HCT116 (cell line): ENCODE results near the gene GID4. TPM values are rescaled to one million over a fixed set of nuclear protein-coding genes. Genes with fewer than 3 reads are reported as not detected.

ENCODE experiments used
- ATAC-seq: fragments of 200-7000 bp; cut with Tn5 transposase; 2 replicates; pipeline ENCODE4 v1.9.1; 2020; ENCODE audit warnings: mild to moderate bottlenecking, moderate library complexity
- BruUV-seq: library from RNA; stranded (reverse); fragments of 400-500 nt; replicated peaks from 2 replicates; lab custom pipeline; 2021; lab: Mats Ljungman, UMichigan
- CTCF ChIA-PET: fragments of 300-600 bp; sonication (Branson Sonifier 250); formaldehyde crosslinking; loops from one replicate; lab custom pipeline; 2021; ENCODE audit warnings: antibody characterized with exemption; lab: Charles Lee
- POLR2A ChIA-PET: fragments of 300-600, 350-600 bp; sonication (Branson Sonifier 250); formaldehyde crosslinking; loops from one replicate; lab custom pipeline; 2021; ENCODE audit warnings: antibody characterized with exemption; lab: Charles Lee
- RAD21 ChIA-PET, 2 experiments: fragments of 300-600 bp; sonication (Branson Sonifier 250); formaldehyde crosslinking; loops; one replicate each; lab custom pipeline; 2023; ENCODE audit warnings: low total read pairs in 2 of 2; ENCODE audit not compliant: uncharacterized antibody in 2 of 2, unreplicated experiment in 2 of 2, low non-redundant PET in 1 of 2; lab: Charles Lee
- DNase-seq: peaks from one replicate; pipeline ENCODE4 v3.0.0-alpha.2; 2010; ENCODE audit warnings: low read depth, low spot score
- H2AFZ ChIP-seq: fragments of 200-600 bp; shearing (Covaris generic), sonication (generic); 2 replicates; pipeline ENCODE4 v1.6.1; 2017; ENCODE audit warnings: low read depth, mixed run types, mixed read lengths, antibody characterized with exemption, low read length; ENCODE audit not compliant: poor library complexity, severe bottlenecking
- H3K27ac ChIP-seq: 2 replicates; pipeline ENCODE4 v1.5.1; 2012; ENCODE audit warnings: low read depth, low read length
- H3K27me3 ChIP-seq: fragments of 200-600 bp; sonication (generic); 2 replicates; pipeline ENCODE4 v1.6.1; 2016; ENCODE audit warnings: mixed run types, low read length, mixed read lengths; ENCODE audit not compliant: insufficient read depth
- H3K36me3 ChIP-seq, 2 experiments: fragments of 200-500 bp in 1 of 2; fragments of 200-600 bp in 1 of 2; sonication (Bioruptor generic) in 1 of 2; sonication (generic) in 1 of 2; 2 replicates each; pipeline versions ENCODE4 v1.5.1 to v1.6.1; 2014 to 2016; ENCODE audit warnings: low read length in 2 of 2, inconsistent platforms in 1 of 2, mixed read lengths in 1 of 2, mixed run types in 1 of 2; ENCODE audit not compliant: insufficient read depth in 2 of 2, control insufficient read depth in 1 of 2
- H3K4me1 ChIP-seq, 2 experiments: fragments of 200-600 bp in 1 of 2; sonication (generic) in 1 of 2; 2 replicates each; pipeline versions ENCODE4 v1.5.1 to v1.6.1; 2012 to 2017; ENCODE audit warnings: low read length in 2 of 2, inconsistent platforms in 1 of 2, mild to moderate bottlenecking in 1 of 2, mixed read lengths in 1 of 2, mixed run types in 1 of 2, moderate library complexity in 1 of 2; ENCODE audit not compliant: insufficient read depth in 2 of 2, control insufficient read depth in 1 of 2
- H3K4me2 ChIP-seq: fragments of 200-600 bp; sonication (generic); 2 replicates; pipeline ENCODE4 v1.6.1; 2017; ENCODE audit warnings: mixed run types, low read length, mixed read lengths
- H3K4me3 ChIP-seq, 2 experiments: fragments of 200-600 bp in 1 of 2; sonication (generic) in 1 of 2; replicated peaks in 1 of 2; 2 replicates each; pipeline ENCODE4 v1.5.1; 2011 to 2016; ENCODE audit warnings: low read length in 2 of 2, control low read depth in 1 of 2, low read depth in 1 of 2, mild to moderate bottlenecking in 1 of 2, mixed read lengths in 1 of 2, mixed run types in 1 of 2
- H3K79me2 ChIP-seq: fragments of 200-600 bp; sonication (generic); 2 replicates; pipeline ENCODE4 v1.6.1; 2017; ENCODE audit warnings: mild to moderate bottlenecking, mixed run types, low read length, moderate library complexity, mixed read lengths; ENCODE audit not compliant: insufficient read depth
- H3K9ac ChIP-seq: fragments of 200-600 bp; sonication (generic); 2 replicates; pipeline ENCODE4 v1.6.1; 2016; ENCODE audit warnings: low read length, mixed read lengths
- H3K9me2 ChIP-seq: fragments of 200-600 bp; sonication (generic), shearing (Covaris generic); 2 replicates; pipeline ENCODE4 v1.6.1; 2017; ENCODE audit warnings: mixed run types, mild to moderate bottlenecking, moderate library complexity; ENCODE audit not compliant: insufficient read depth
- H3K9me3 ChIP-seq, 2 experiments: fragments of 200-500 bp in 1 of 2; fragments of 200-600 bp in 1 of 2; sonication (Bioruptor generic) in 1 of 2; sonication (generic) in 1 of 2; 2 replicates each; pipeline ENCODE4 v1.6.1; 2014 to 2017; ENCODE audit warnings: low read length in 2 of 2, mixed read lengths in 2 of 2, inconsistent platforms in 1 of 2, low read depth in 1 of 2, mild to moderate bottlenecking in 1 of 2, mixed run types in 1 of 2, moderate library complexity in 1 of 2; ENCODE audit not compliant: control insufficient read depth in 1 of 2, insufficient read depth in 1 of 2
- H4K20me1 ChIP-seq: fragments of 200-600 bp; sonication (generic), shearing (Covaris generic); 2 replicates; pipeline ENCODE4 v1.6.1; 2017; ENCODE audit warnings: mixed run types, mild to moderate bottlenecking, moderate library complexity; ENCODE audit not compliant: insufficient read depth
- CBX3 ChIP-seq: IDR thresholded peaks from 2 replicates; pipeline ENCODE4 v1.6.1; 2012; ENCODE audit warnings: low read depth
- CTCF ChIP-seq, 3 experiments: fragments of 200-600 bp in 1 of 3; sonication (generic) in 1 of 3; IDR thresholded peaks in 2 of 3; conservative IDR thresholded peaks in 1 of 3; 2 replicates each; pipeline ENCODE4 v1.5.1; 2012 to 2017; ENCODE audit warnings: low read depth in 2 of 3, low read length in 2 of 3, antibody characterized with exemption in 1 of 3, borderline replicate concordance in 1 of 3, control low read depth in 1 of 3, mild to moderate bottlenecking in 1 of 3, mixed read lengths in 1 of 3, mixed run types in 1 of 3, moderate library complexity in 1 of 3; ENCODE audit not compliant: insufficient read depth in 1 of 3
- EZH2 ChIP-seq: fragments of 200-600 bp; sonication (generic); IDR thresholded peaks from 2 replicates; pipeline ENCODE4 v1.6.1; 2017; ENCODE audit warnings: antibody characterized with exemption, mixed run types
- POLR2AphosphoS5 ChIP-seq: IDR thresholded peaks from 2 replicates; pipeline ENCODE4 v1.6.1; 2011; ENCODE audit warnings: mild to moderate bottlenecking, low read depth, low read length, moderate library complexity
- REST ChIP-seq: IDR thresholded peaks from 2 replicates; pipeline ENCODE4 v1.6.1; 2012; ENCODE audit warnings: low read depth
- SRF ChIP-seq: IDR thresholded peaks from 2 replicates; pipeline ENCODE4 v1.6.1; 2012; ENCODE audit warnings: low read depth
- TCF7L2 ChIP-seq: IDR thresholded peaks from 2 replicates; pipeline ENCODE4 v1.7.0; 2011; ENCODE audit warnings: borderline replicate concordance, inconsistent platforms; ENCODE audit not compliant: insufficient read depth, insufficient read length; ENCODE audit errors: extremely low read depth
- YY1 ChIP-seq: IDR thresholded peaks from 2 replicates; pipeline ENCODE4 v1.6.1; 2011; ENCODE audit warnings: low read length, low read depth, moderate library complexity, mild to moderate bottlenecking; ENCODE audit not compliant: insufficient replicate concordance; ENCODE audit errors: extremely low read depth
- ZBTB33 ChIP-seq: IDR thresholded peaks from 2 replicates; pipeline ENCODE4 v1.6.1; 2011; ENCODE audit warnings: mild to moderate bottlenecking, low read length, moderate library complexity; ENCODE audit not compliant: insufficient replicate concordance; ENCODE audit errors: extremely low read depth
- ZNF274 ChIP-seq: fragments of 200-500 bp; sonication (Bioruptor generic); IDR thresholded peaks from 2 replicates; pipeline ENCODE4 v1.6.1; 2014; ENCODE audit warnings: mild to moderate bottlenecking, low read depth, low read length, inconsistent platforms
- intact Hi-C: fragments of 100-400 bp; cut with micrococcal nuclease; formaldehyde crosslinking; loops from 2 replicates; pipeline ENCODE4 v1.10.0; 2022
- total RNA-seq: library from RNA; stranded (reverse); gene quantifications from one replicate; pipeline ENCODE4 v1.2.1, GENCODE V29; 2021; ENCODE audit not compliant: unreplicated experiment

The GID4 gene
- total RNA-seq, 1 experiment from 2014 or later = 10.8 TPM

DNA sequence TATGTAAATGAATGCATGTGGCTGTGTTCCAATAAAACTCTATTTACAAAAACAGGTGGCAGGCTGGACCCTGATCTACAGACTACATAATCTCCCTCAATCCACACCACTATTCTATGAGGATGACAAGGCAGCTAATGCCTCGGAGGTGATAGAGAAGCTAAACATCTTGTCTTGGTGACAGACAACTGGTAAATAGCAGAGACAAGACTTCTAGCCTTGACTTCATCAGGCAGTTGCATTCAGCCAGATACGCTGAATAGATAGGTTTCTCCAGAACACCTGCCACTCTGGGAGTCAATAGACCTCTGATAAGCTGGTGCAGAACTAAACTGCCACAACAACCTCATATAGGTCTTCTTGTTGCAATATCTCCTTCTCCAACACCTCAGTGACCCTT lies 3.5 kb upstream of the GID4 start:
- intact Hi-C loops = loop anchor here (5.0 to 10.0 kb wide), 3 partner anchors 43 to 681 kb away; partner anchors contain the start of gene RAI1
- no peak for ATAC-seq

More for the DNA sequence above, 3.5 kb upstream of the GID4 start:
- RAD21 ChIA-PET = no interaction called here
- Histone ChIP-seq H3K79me2 (peaks cover 28% of the 10 kb centered on the region), H3K4me1 (peaks cover 6 to 30% of the 10 kb centered on the region in 2 experiments; a peak in 3 of 4 replicates), H3K9ac (no peak overlapping the region), H3K4me3 (no peak overlapping the region), H3K36me3 (no peaks in the 10 kb centered on the region), H3K4me2 (no peak overlapping the region), H3K27me3 (no peaks in the 10 kb centered on the region), H3K27ac (no peak overlapping the region), H4K20me1 (no peaks in the 10 kb centered on the region), H3K9me3 (no peaks in the 10 kb centered on the region), H3K9me2 (no peaks in the 10 kb centered on the region), H2AFZ (no peak overlapping the region)
- no TSS peak for BruUV-seq
- POLR2A ChIA-PET = no interaction called here
- CTCF ChIA-PET = interaction anchor here (1.0 kb wide), 1 partner anchor 10 kb away, joined by 3 read pairs; no protein-coding TSS in a partner anchor
- TF ChIP-seq ZBTB33 (no peak), POLR2AphosphoS5 (no peak), REST (no peak), CBX3 (no peak), ZNF274 (no peak), TCF7L2 (no peak), SRF (no peak), YY1 (no peak), EZH2 (no peak), CTCF (IDR thresholded peaks at IDR 0.05 in 2 of 3, conservative IDR thresholded peaks at IDR 0.05 in 1 of 3; ENCODE audit: borderline replicate concordance in 1 of 3, insufficient read depth in 1 of 3, low read depth in 2 of 3, low read length in 2 of 3) (no peak)
- no peak for DNase-seq
